Esophagus squamous epithelium (tissue), 5 donors: ENCODE data around the gene TBXA2R. TPM values are rescaled to one million over a fixed set of nuclear protein-coding genes. Genes with fewer than 3 reads are reported as not detected.

Source experiments
- DNase-seq: peaks from one replicate; lab custom pipeline; 2025; lab: John Stamatoyannopoulos, UW
- H3K27ac ChIP-seq, 4 donors: fragments of 200-600 bp; sonication (generic); one replicate each; pipeline ENCODE4 v1.5.1; 2016 to 2019; ENCODE audit warnings: mild to moderate bottlenecking in 1 of 4
- H3K27me3 ChIP-seq, 4 donors: fragments of 200-600 bp; sonication (generic); 1 replicate in 3 of 4; 2 replicates in 1 of 4; pipeline versions ENCODE4 v1.5.1 to v1.6.0; 2017 to 2021; ENCODE audit warnings: antibody characterized with exemption in 1 of 4
- H3K36me3 ChIP-seq, 3 donors: fragments of 200-600 bp; sonication (generic); one replicate each; pipeline ENCODE4 v1.5.1; 2016 to 2019
- H3K4me1 ChIP-seq, 3 donors: fragments of 200-600 bp; sonication (generic); one replicate each; pipeline ENCODE4 v1.5.1; 2017 to 2019
- H3K4me3 ChIP-seq, 4 donors: fragments of 200-600 bp; sonication (generic); 1 replicate in 3 of 4; 2 replicates in 1 of 4; pipeline ENCODE4 v1.5.1; 2016 to 2019; ENCODE audit warnings: mild to moderate bottlenecking in 2 of 4, moderate library complexity in 1 of 4
- H3K9me3 ChIP-seq, 3 donors: fragments of 200-600 bp; sonication (generic); one replicate each; pipeline ENCODE4 v1.5.1; 2016 to 2019
- POLR2A ChIP-seq, 4 donors: fragments of 450-650 bp; IDR thresholded peaks; one replicate each; pipeline ENCODE4 v1.6.1; 2017; ENCODE audit warnings: antibody characterized with exemption in 4 of 4, mild to moderate bottlenecking in 4 of 4, moderate library complexity in 3 of 4
- WGBS, 2 donors: methylation state at CpG; one replicate each; pipeline ENCODE4 v1.1.5; 2018; 5-methylcytosine and 5-hydroxymethylcytosine counted together
- intact Hi-C: fragments of 100-400 bp; cut with DNase I; formaldehyde crosslinking; loops from one replicate; pipeline ENCODE4 v1.15.0; 2022
- total RNA-seq, 4 donors: library from RNA; depleted of rRNA; stranded (reverse); fragments of >200 nt; gene quantifications; one replicate each; pipeline ENCODE4 v1.1.0, GENCODE V29; 2016
- TF ChIP-seq, protein P1 (sequence below), 6 experiments: fragments of 450-650 bp in 4 of 6; fragments of 200-600 bp in 2 of 6; sonication (generic) in 2 of 6; IDR thresholded peaks; one replicate each; pipeline ENCODE4 v1.5.1; 2016 to 2019; ENCODE audit warnings: antibody characterized with exemption in 6 of 6, mild to moderate bottlenecking in 4 of 6, moderate library complexity in 4 of 6
- donor health status: DM: yes; HTN: yes; CAD: no.

The TBXA2R gene
- total RNA-seq, 4 donors from 2014 or later = 0.23 to 1.3 (median 0.45) TPM

DNA sequence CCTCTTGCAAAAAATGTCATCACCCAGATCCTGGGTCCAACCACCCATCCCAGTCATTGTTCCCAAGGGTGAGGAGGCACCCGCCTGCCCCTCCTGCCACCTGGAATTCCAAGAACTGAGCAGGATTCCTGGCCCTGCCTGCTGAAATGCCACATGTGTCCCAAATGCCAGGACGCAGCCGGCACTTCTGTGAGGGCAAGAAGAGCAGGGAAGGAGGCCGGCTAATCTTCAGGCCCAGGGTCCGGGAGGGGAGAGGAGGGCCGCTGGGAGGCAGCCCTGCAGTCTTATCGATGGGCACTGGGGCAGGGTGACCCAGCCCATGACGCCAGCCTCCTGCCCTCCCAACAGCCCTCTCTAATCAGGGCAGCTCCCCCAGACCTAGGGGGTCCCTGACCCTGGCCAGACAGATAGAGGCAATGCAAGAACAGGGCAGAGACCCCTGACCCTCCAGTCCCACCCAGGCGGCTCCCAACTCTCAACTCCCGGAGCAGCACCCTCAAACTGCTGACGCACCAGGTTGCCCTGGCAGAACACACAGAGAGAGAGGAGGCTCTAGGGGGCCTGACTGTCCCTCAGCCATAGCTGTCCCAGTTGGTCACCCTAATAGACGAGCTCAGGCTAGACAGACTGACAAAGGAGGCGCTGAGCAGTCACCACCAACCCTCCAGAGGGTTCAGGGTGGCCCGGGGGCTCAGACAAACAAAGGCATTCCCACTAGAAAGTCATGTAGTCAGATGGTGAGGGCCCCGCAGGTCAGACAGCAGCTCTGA, 50.8 kb downstream of the TBXA2R start:
- peak overlapping the region in 3 of 4 donors; percentile 9 to 88 (median 77) for H3K27ac ChIP-seq
- H3K9me3 ChIP-seq = no peaks in the 10 kb centered on the region
- H3K4me3 ChIP-seq = peak overlapping the region; percentile 76 to 95 (median 76)
- no peaks in the 10 kb centered on the region for H3K27me3 ChIP-seq
- TF ChIP-seq, protein P1, sequence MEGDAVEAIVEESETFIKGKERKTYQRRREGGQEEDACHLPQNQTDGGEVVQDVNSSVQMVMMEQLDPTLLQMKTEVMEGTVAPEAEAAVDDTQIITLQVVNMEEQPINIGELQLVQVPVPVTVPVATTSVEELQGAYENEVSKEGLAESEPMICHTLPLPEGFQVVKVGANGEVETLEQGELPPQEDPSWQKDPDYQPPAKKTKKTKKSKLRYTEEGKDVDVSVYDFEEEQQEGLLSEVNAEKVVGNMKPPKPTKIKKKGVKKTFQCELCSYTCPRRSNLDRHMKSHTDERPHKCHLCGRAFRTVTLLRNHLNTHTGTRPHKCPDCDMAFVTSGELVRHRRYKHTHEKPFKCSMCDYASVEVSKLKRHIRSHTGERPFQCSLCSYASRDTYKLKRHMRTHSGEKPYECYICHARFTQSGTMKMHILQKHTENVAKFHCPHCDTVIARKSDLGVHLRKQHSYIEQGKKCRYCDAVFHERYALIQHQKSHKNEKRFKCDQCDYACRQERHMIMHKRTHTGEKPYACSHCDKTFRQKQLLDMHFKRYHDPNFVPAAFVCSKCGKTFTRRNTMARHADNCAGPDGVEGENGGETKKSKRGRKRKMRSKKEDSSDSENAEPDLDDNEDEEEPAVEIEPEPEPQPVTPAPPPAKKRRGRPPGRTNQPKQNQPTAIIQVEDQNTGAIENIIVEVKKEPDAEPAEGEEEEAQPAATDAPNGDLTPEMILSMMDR (IDR thresholded peaks at IDR 0.05) = no peak
- TF ChIP-seq POLR2A (IDR thresholded peaks at IDR 0.05) = no peak
- peaks cover 0 to 2% (median 0%) of the 10 kb centered on the region in 3 donors for H3K36me3 ChIP-seq
- DNase-seq = no peak
- H3K4me1 ChIP-seq = peaks cover 22 to 56% (median 25%) of the 10 kb centered on the region in 3 donors
- 81% methylated on average over 8 of the region's 15 CpGs; no CpG with 5 or more reads in 1 of the 2 donors for WGBS, 2 donors
- intact Hi-C loops = no loop called here

DNA sequence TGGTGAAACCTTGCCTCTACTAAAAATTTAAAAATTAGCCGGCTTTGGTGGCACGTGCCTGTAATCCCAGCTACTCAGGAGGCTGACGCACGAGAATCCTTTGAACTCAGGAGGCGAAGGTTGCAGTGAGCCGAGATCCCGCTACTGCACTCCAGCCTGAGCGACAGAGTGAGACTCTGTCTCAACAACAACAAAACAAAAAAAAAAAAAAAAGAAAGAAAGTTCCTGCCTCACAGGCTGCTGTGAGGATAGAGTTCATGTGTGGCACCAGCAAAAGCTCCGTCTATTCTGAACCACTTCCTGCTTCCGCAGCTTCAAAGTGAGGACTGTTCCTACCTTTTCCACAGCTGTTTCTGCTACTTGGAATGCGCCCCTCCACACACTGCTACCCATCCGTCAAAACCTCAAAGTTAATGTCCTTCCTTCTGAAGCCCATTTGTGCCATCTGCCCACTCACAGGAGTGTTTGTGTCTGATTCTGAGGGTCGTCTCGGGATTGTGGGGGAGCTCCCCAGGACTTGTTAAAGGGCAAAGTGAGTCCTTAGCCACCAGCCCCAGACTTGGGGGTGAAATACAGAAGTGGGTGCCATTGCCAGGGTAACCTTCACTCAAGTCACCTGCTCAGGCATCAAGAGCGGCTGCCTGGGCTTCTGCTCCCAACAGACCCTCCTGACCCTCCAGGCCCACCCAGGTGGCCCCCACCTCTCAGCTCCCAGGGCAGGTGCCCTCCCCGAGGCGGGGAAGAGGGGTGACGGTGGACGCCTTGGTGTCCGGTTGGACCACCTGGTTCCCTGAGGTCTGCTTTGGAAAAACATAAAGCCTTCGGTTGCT, 52.2 kb downstream of the TBXA2R start:
- WGBS, 2 donors = 67 to 76% methylated on average over 15 to 16 of the region's 21 CpGs
- Histone ChIP-seq H3K27ac (peak overlapping the region in 3 of 4 donors; percentile 1 to 44 (median 38)), H3K9me3 (no peaks in the 10 kb centered on the region), H3K27me3 (no peaks in the 10 kb centered on the region), H3K36me3 (peaks cover 0 to 14% (median 0%) of the 10 kb centered on the region in 3 donors), H3K4me1 (peaks cover 22 to 56% (median 25%) of the 10 kb centered on the region in 3 donors), H3K4me3 (no peak overlapping the region)
- intact Hi-C loops = no loop called here
- TF ChIP-seq, protein P1 (IDR thresholded peaks at IDR 0.05) = no peak
- no peak for TF ChIP-seq POLR2A (IDR thresholded peaks at IDR 0.05)
- DNase-seq = no peak

DNA sequence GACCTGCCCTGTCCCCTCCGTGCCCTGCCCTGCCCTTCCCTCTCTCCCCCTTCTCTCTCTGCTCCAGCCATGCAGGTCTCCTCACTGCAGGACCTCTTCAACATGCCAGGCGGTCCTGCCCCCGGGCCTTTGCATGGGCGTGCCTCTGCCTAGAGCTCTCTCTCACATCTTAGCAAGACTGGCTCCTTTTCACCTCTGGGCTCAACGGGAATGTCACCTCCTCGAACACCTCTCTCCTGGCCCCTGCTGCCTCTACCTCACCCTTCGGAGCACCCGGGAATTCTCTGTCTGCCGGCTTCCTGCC, 54.9 kb downstream of the TBXA2R start:
- no peak overlapping the region for H3K4me3 ChIP-seq

DNA sequence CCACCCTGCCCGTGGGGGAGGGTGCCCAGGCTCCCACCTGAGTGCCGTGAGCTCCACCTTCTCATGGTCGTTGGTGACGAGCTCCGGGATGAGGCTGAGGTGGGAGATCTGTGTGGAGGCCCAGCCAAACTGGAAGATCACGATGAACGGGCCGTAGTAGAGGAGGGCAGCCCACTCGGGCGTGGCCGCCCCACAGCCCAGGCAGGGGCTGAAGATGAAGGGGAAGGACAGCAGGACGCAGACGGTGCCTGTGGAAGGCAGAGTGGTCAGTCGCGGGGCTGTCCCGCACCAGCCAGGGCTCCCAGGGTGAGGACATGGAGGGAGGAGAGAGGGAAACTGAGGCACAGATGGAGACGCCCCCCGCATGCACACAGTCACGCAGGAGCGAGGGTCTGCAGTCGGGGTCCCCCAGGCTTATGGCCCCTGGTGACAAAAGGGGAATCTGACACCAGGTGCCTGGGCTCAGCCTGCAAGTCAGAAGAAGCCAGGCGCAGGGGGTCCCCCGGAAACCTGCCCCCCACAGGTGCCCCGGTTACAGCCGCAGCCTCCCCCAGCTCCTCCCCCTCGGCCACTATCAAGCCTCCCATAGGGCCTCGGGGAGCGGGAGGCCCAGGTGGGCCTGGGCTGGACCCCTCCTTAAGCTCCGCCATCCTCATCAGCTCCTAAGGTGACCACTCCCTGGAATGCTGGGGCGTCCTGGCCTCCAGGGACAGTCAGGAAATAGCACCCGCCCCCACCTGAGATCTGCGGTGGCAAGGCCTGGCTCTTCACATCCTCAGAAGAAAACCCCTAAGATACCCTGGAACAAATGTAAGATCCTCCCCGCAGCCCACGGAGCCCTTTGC, 55.5 kb downstream of the TBXA2R start:
- peaks cover 0 to 37% (median 3%) of the 10 kb centered on the region in 3 donors for H3K36me3 ChIP-seq
- H3K27ac ChIP-seq = no peak overlapping the region
- H3K27me3 ChIP-seq = no peaks in the 10 kb centered on the region
- no peaks in the 10 kb centered on the region for H3K9me3 ChIP-seq
- intact Hi-C loops = no loop called here
- no peak overlapping the region for H3K4me3 ChIP-seq
- TF ChIP-seq POLR2A (IDR thresholded peaks at IDR 0.05) = no peak
- TF ChIP-seq, protein P1 (IDR thresholded peaks at IDR 0.05) = no peak
- H3K4me1 ChIP-seq = peaks cover 10 to 35% (median 14%) of the 10 kb centered on the region in 3 donors
- WGBS, 2 donors = 82 to 93% methylated on average over 5 to 7 of the region's 34 CpGs
- no peak for DNase-seq

More for the DNA sequence above, 54.9 kb downstream of the TBXA2R start:
- peaks cover 0 to 34% (median 3%) of the 10 kb centered on the region in 3 donors for H3K36me3 ChIP-seq
- peaks cover 16 to 41% (median 20%) of the 10 kb centered on the region in 3 donors for H3K4me1 ChIP-seq
- H3K9me3 ChIP-seq = no peaks in the 10 kb centered on the region
- WGBS, 2 donors = 64 to 65% methylated on average over 9 of the region's 9 CpGs
- no peak overlapping the region for H3K27ac ChIP-seq
- no peak for DNase-seq
- intact Hi-C loops = no loop called here
- H3K27me3 ChIP-seq = no peaks in the 10 kb centered on the region
- TF ChIP-seq, protein P1 (IDR thresholded peaks at IDR 0.05) = no peak
- no peak for TF ChIP-seq POLR2A (IDR thresholded peaks at IDR 0.05)
